Putamen (tissue), 1 donor: ENCODE data around the gene CLMN.
"Not testable (repeated sequence)": the region's sequence is repeated elsewhere in the genome, so short reads cannot be mapped to it uniquely, and the experiment has no call there.

ENCODE experiments used
- DNase-seq: peaks from one replicate; pipeline ENCODE4 v3.0.0-alpha.2; 2016; ENCODE audit warnings: low spot score

Gene CLMN

DNA sequence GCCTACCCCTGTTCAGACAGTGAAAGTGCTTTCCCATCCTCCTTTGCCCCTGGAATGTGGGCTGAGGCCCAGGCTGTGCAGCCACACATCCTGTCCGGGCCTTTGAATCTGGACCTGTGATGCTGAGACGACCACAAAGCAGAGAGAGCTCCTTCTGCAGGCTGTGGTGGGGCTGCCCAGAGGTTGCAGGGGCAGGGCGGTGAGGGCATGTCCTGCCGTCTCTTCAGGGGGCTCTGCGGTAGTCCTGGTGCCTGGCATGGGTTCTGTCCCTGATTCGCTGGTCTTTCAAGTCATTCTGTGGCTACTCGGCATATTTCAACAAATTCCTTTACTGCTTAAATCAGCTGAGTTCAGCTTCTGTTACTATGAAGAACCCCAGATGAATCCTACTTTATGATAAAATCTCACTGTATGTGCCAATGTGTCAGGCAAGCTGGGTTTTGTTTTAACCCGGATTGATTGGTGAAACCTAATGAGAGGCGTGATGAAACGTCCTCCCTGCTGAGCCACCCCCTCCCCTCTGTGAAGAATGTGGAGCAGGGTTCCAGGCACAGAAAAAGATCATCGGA, 99.0 kb downstream of the CLMN start:
- no peak for DNase-seq

- no peak for DNase-seq
Measured at GRCh38 chr14:95218472-95219193, 101.1 kb downstream of the CLMN start.

- no peak for DNase-seq
Measured at GRCh38 chr14:95218006-95218405, 101.7 kb downstream of the CLMN start.

DNA sequence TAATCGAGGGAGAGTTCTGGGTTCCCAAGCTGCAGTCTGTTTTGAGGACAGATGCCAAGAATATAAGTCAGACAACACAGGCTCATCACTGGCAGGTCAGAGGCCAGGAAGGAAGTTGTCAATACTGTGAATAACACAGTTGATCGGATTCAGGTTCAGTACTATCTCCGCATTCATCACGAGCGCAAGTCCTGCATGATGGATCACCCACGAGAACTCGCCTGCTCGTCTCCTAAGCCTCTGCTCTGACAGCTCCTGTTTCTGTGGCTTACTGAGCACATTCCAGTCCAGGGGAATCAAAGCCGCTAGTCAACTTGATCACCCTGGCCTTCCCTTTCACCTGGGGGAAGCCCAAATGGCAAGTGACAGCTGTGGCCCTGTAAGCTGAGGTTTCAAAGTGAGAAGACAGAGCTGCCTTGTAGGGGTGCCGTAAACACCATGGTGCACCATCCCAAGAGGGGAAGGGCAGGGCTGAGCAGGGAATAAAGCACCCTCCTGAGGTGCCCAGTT, 102.3 kb downstream of the CLMN start:
- DNase-seq: no peak

DNA sequence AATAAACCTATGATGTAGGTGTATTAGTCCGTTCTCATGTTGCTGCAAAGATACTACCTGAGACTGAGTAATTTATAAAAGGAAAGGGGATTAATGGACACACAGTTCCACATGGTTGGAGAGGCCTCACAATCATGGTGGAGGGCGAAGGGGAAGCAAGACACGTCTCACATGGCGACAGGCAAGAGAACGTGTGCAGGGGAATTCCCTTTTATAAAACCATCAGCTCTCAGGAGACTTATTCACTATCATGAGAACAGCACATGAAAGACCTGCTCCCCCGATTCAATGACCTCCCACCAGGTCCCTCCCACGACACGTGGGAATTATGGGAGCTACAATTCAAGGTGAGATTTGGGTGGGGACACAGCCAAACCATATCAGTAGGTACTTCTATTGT, 103.7 kb downstream of the CLMN start:
- no peak for DNase-seq

DNA sequence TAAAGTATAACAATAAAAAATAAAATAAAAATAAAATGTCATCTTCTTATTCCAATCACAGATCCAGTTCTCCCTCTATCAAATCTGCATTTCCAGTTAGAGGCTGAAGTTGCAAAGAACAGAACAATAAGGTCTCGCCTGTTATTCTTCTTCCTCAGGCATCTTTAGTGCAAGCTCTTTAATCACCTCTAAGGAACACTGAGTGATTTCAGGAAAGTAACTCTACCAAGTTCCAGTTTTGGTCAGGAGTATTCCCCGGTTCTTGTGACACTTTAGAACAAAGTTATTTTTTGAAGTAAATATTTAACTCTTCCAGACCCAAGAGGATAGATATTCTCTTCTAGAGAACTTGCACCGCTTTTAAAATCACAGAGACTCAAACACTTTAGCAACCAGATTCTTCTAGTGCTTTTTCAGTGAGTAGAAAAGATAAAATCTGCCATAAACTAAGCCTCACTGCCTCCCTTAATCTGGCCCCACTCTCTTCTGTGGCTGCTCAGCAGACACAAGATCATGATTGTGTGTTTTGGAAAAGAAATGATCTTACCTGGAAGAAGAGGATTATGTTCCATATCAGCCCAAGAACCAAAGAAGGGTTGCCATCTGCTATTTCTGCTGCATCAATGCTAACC, 104.5 kb downstream of the CLMN start:
- no peak for DNase-seq

DNA sequence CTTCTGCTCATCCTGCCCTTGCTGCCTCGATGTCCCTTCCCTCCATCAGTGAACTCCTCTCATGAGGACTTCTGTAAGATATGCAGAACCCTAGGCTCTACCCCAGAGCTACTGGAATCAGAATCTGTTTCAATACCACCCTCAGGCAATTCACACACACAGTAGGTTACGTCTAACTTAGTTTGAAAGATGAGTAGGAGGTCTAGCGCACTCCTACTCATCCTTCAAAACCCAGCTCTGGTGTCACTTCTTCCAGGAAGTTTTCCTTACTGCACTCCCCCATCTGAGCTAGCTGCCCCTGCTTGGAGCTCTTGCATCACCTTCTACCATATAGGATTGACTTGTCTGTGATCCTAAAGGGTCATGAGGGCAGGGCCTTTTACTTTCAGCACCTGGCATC, 105.9 kb downstream of the CLMN start:
- no peak for DNase-seq

DNA sequence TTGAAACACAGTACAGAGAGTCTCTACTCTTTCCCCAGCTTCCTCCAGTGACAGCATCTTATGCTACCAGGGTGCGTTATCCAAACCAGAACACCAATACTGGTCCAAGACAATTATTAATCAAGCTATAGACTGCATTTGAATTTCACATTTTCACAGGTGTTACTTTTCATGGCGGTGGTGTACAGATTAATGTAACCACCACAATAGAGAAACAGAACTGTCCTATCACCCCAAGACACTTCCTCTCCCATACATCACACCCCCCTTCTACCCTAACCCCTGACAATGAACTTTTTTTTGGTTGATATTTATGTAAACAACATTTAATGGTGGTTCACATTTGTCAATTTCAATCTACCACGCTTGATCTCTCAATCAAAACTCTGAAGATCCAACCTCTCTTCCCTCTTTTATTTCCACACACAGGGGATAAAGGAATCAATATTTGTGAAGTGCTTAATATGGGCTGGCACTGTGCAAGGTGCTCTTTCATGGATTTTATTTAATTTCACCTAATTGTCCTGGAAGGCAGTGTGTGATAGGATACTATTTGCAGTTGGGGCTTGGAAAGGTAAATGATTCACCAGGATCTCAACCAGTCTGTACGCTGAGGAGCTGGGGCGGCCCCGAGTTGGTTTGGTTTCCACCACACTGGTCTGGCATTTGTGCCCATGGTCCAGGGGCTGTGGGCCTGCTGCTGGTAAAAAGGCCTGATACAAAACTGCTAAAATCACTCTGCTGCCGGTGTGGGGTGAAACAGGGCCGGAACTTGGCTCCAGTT, 107.8 kb downstream of the CLMN start:
- DNase-seq: no peak

DNA sequence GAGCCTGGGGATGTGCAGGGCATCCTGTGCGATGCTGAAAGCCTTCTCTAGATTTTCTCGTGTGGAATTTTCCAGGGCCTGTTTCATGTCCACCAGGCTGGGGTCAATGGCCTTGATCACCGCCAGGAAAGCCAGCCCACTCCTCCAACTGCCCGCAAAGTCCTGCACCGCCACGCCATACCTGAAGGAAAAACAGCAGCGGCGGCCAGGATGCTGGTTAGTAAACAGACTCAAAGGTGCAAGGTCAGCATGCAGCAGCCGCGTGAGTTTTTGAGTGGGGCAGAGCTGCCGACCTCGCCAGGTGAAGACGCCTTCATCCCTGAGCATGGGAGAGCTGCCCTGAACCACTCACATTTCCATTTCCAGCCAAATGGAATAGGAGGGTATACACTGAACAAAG, 109.0 kb downstream of the CLMN start:
- no peak for DNase-seq

GRCh38 chr14:95208598-95208997, 111.1 kb downstream of the CLMN start:
- DNase-seq: no peak

DNA sequence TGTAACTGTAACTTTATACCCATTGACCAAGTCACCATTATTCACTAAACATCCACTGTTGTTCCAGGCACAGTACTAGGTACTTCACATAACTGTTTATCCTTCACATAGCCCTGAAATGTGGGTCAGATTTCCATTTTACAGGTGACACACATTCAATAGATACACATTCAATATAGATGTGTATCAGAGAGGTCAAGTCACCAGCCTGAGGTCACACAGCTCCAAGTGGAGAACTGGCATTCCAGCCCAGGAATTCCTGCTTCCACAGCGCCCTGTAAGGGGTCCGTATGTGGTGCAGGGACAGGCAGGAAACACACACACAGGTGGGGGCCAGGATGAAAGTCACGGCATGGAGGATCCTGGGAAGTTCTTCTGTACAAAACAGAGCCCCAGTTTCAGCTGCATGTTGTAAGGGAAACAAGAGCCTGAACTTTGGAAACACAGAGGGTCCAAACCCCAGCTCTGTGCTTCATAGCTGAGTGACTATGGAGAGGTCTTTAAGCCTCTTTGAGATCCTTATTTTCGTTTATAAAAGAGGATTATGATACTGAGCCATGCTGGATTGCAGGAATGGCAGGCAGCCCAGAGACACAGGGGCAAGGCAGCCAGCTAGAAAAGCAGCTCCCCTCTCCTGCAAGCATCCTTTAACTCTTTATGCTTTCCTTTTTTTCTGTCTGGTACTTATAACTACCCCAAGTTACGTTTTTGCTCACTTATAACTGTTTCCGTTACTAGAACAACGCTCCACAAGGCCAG, 112.1 kb downstream of the CLMN start:
- no peak for DNase-seq

GRCh38 chr14:95206534-95206933, 113.2 kb downstream of the CLMN start:
- DNase-seq: no peak

- no peak for DNase-seq
Measured at GRCh38 chr14:95204705-95205104, 115.0 kb downstream of the CLMN start.

DNA sequence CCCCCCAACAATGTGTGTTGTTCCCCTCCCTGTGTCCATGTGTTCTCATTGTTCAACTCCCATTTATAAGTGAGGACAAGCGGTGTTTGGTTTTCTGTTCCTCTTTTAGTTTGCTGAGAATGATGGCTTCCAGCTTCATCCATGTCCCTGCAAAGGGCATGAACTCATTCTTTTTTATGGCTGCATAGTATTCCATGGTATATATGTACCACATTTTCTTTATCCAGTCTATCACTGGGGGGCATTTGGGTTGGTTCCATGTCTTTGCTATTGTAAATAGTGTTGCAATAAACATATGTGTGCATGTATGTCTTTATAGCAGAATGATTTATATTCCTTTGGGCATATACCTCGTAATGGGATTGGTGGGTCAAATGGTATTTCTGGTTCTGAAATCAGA, 118.0 kb downstream of the CLMN start:
- not testable (repeated sequence) for DNase-seq

GRCh38 chr14:95200404-95200803, 119.3 kb downstream of the CLMN start:
- no peak for DNase-seq

DNA sequence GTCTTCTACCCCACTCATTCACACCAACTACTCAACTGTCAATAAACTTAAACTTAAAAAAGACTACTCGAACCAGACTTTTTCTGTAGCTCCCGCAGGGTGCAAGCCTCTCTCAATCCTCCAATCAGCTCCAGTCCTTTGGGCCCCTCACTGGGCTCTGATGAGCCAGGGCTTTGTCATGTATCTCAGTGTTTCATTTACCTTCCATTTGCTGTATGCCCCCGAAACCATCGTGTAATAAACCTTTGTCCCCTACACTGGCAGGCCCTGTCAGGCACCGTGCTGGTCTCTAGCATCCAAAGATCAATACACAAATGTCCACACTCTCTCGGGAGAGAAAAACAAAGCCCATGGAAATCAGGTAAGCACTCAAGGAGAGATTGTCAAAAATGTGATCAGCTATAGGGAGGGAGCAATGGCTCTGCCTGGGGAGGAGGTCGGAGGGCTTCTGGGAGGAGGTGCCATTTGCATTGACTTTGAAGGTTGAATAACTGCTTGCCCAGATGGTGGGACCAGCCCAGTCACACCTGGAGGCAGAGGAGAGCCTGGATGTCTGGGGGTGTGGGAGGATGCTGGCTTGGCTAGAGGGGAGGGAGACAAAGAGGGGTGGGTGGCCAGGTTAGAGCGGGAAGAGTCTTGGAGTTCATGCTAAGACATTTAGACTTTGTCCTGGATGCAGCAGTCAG, 120.3 kb downstream of the CLMN start:
- DNase-seq: no peak

DNA sequence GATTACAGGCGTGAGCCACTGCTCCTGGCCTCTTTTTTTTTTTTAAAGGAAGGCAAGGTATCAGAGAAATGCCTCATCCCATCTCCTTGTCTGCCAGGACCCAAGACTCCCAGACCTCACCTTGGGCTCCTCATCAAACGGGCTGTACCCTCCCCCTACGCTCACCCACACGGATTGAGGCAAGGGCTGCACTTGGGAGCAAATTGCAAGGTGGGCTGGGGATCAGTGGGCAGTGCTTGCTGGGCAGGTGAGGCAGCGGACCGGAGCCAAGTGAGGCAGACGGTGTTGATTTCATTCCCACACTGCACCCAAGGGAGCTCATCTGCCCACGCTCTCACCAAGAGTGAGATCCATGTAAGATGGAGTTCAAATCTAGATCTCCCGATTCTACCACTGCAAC, 121.4 kb downstream of the CLMN start:
- no peak for DNase-seq

DNA sequence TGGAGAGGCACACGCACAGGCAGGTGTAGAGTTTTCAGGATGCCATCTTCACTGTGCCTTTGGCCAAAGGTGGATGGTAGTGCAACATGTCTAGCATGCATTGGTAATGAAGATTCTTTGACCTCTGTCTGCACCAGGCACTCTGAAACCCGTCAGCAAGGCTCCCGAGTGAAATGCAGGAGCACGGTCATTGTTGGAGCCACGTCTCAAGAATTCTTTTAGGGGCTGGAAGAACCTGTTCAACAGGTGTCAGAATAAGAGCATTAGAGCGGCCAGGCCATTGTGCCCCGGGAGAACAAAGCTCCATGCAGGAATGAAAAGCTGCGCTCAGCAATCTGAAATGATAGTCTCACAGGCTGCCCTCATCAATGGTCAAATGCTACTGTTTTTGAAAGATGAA, 122.2 kb downstream of the CLMN start:
- no peak for DNase-seq

DNA sequence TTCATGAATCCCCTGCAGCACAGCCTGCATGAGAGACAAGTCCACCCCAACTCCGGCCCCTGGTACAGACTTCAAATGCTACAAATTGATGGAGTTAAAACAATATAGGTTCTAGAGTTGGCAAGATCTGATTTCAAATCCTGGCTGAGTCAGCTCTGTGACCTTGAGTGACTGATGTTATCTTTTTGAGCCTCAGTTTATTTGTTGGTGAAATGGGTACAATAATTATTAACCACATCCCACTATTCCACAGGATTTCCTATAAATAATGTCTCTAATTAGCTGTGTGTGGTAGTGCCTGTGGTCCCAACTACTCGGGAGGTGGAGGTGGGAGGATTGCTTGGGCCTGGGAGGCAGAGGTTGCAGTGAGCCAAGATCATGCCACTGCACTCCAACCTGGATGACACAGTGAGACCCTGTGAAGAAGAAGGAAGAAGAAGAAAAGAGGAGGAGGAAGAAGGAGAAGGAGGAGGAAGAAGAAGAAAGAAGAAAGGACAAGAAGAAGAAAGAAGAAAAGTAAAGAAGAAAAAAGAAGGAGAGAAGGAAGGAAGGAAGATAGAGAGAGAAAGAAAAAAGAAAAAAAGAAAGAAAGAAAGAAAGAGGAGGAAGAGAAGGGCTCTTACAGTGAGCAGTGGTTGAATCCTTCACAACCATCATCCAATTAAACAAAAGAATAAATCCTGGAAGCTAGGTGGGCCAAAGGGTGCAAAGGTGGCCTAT, 122.7 kb downstream of the CLMN start:
- no peak for DNase-seq

GRCh38 chr14:95196268-95196667, 123.4 kb downstream of the CLMN start:
- no peak for DNase-seq

- DNase-seq: no peak
Measured at GRCh38 chr14:95195031-95195430, 124.7 kb downstream of the CLMN start.
